B cell (primary cell): Measurements from ENCODE around the gene TFCP2L1. TPM values are rescaled to one million over a fixed set of nuclear protein-coding genes. Genes with fewer than 3 reads are reported as not detected.

ENCODE experiments used
- ATAC-seq: fragments of 200-7000 bp; cut with Tn5 transposase; one replicate; pipeline ENCODE4 v1.10.0; 2021; ENCODE audit warnings: low read depth, mild to moderate bottlenecking, moderate number of reproducible peaks, moderate library complexity
- CTCF ChIA-PET: fragments of 350-600 bp; sonication (Branson Sonifier 250); formaldehyde crosslinking; loops from one replicate; lab custom pipeline; 2021; ENCODE audit warnings: antibody characterized with exemption, inconsistent platforms; lab: Charles Lee
- POLR2A ChIA-PET: fragments of 350-600 bp; sonication (Branson Sonifier 250); formaldehyde crosslinking; loops from one replicate; lab custom pipeline; 2021; ENCODE audit warnings: antibody characterized with exemption; lab: Charles Lee
- DNase-seq: peaks from one replicate; pipeline ENCODE4 v3.0.0; 2013
- H2AFZ ChIP-seq: 2 replicates; pipeline ENCODE4 v1.6.1; 2012; ENCODE audit warnings: mild to moderate bottlenecking, low read depth, low read length; ENCODE audit not compliant: insufficient read depth, poor library complexity, severe bottlenecking
- H3K27ac ChIP-seq, 2 donors: 1 replicate in 1 of 2; 2 replicates in 1 of 2; pipeline ENCODE4 v1.5.1; 2012 to 2013; ENCODE audit warnings: low read length in 2 of 2, mild to moderate bottlenecking in 2 of 2, moderate library complexity in 1 of 2
- H3K27me3 ChIP-seq, 4 experiments: fragments of 200-600 bp in 1 of 4; sonication (generic) in 1 of 4; replicated peaks in 1 of 4; 1 replicate in 2 of 4; 2 replicates in 2 of 4; pipeline versions ENCODE4 v1.6.1 to v1.7.0; 2013 to 2016; ENCODE audit warnings: low read length in 3 of 4, mild to moderate bottlenecking in 2 of 4, mixed read lengths in 1 of 4, moderate library complexity in 1 of 4; ENCODE audit not compliant: insufficient read depth in 4 of 4, control insufficient read depth in 3 of 4; ENCODE audit errors: control extremely low read depth in 1 of 4
- H3K36me3 ChIP-seq, 2 experiments: replicated peaks in 1 of 2; 1 replicate in 1 of 2; 2 replicates in 1 of 2; pipeline versions ENCODE4 v1.6.1 to v1.7.1; 2013; ENCODE audit warnings: low read length in 1 of 2; ENCODE audit not compliant: insufficient read depth in 2 of 2, control insufficient read depth in 1 of 2; ENCODE audit errors: control extremely low read depth in 1 of 2, extremely low read depth in 1 of 2
- H3K4me1 ChIP-seq, 2 donors: fragments of 200-600 bp in 1 of 2; sonication (generic) in 1 of 2; 1 replicate in 1 of 2; 2 replicates in 1 of 2; pipeline versions ENCODE4 v1.5.1 to v1.6.1; 2013 to 2017; ENCODE audit warnings: low read length in 2 of 2; ENCODE audit not compliant: control insufficient read depth in 2 of 2, insufficient read depth in 2 of 2
- H3K4me2 ChIP-seq: replicated peaks from 2 replicates; pipeline ENCODE3; 2012; ENCODE audit warnings: mild to moderate bottlenecking, low read depth, low read length; ENCODE audit not compliant: poor library complexity, severe bottlenecking
- H3K4me3 ChIP-seq, 5 experiments: fragments of 200-600 bp in 1 of 5; sonication (generic) in 1 of 5; 1 replicate in 3 of 5; 2 replicates in 2 of 5; pipeline versions ENCODE4 v1.5.1 to v1.7.0; 2011 to 2016; ENCODE audit warnings: low read length in 4 of 5, mild to moderate bottlenecking in 4 of 5, low read depth in 2 of 5, control low read depth in 1 of 5, moderate library complexity in 1 of 5; ENCODE audit not compliant: insufficient read depth in 1 of 5; ENCODE audit errors: control extremely low read depth in 1 of 5, extremely low read depth in 1 of 5
- H3K79me2 ChIP-seq: fragments of 200-600 bp; sonication (generic); one replicate; pipeline ENCODE4 v1.6.0; 2016; ENCODE audit warnings: low read length; ENCODE audit not compliant: control insufficient read depth, insufficient read depth
- H3K9ac ChIP-seq: fragments of 200-600 bp; sonication (generic); 2 replicates; pipeline ENCODE4 v1.6.1; 2017; ENCODE audit warnings: mild to moderate bottlenecking, low read length, moderate library complexity
- H3K9me3 ChIP-seq, 3 donors: one replicate each; pipeline versions ENCODE4 v1.6.1 to v1.7.1; 2013; ENCODE audit warnings: low read length in 2 of 3; ENCODE audit not compliant: control insufficient read depth in 2 of 3, insufficient read depth in 1 of 3; ENCODE audit errors: control extremely low read depth in 1 of 3
- H4K20me1 ChIP-seq: 2 replicates; pipeline ENCODE4 v1.6.0; 2012; ENCODE audit warnings: mild to moderate bottlenecking, low read length; ENCODE audit not compliant: insufficient read depth, control insufficient read depth, poor library complexity, severe bottlenecking
- H3K27ac Mint-ChIP-seq: one replicate; pipeline ENCODE4 v1.8.0; 2021; ENCODE audit warnings: mixed read lengths
- H3K27me3 Mint-ChIP-seq: one replicate; pipeline ENCODE4 v1.8.0; 2021; ENCODE audit warnings: mixed read lengths
- H3K4me1 Mint-ChIP-seq: one replicate; pipeline ENCODE4 v1.8.0; 2021; ENCODE audit warnings: mixed read lengths
- H3K4me3 Mint-ChIP-seq: one replicate; pipeline ENCODE4 v1.8.0; 2021; ENCODE audit warnings: mixed read lengths
- H3K9me3 Mint-ChIP-seq: one replicate; pipeline ENCODE4 v1.8.0; 2022; ENCODE audit warnings: mixed read lengths; ENCODE audit not compliant: insufficient read depth
- CTCF ChIP-seq: fragments of 200-600 bp; IDR thresholded peaks from one replicate; pipeline ENCODE4 v1.8.0; 2022; ENCODE audit warnings: antibody characterized with exemption, mild to moderate bottlenecking
- EZH2 ChIP-seq: IDR thresholded peaks from 2 replicates; pipeline ENCODE4 v1.6.1; 2012; ENCODE audit warnings: borderline replicate concordance, low read depth, mild to moderate bottlenecking, moderate library complexity, low read length; ENCODE audit not compliant: insufficient read depth, poor library complexity, severe bottlenecking
- WGBS: methylation state at CpG from one replicate; pipeline ENCODE4 v1.1.5; 2013; ENCODE audit warnings: missing lambda C conversion rate; ENCODE audit not compliant: insufficient coverage; 5-methylcytosine and 5-hydroxymethylcytosine counted together
- intact Hi-C: fragments of 100-400 bp; cut with micrococcal nuclease; formaldehyde crosslinking; loops from one replicate; pipeline ENCODE4 v1.10.0; 2022
- polyA plus RNA-seq: library from polyadenylated mRNA; depleted of rRNA; stranded (reverse); fragments of >200 nt; gene quantifications from 2 replicates; pipeline ENCODE4 v1.2.3, GENCODE V29; 2012
- total RNA-seq, 2 donors: library from RNA; stranded (reverse); fragments of 120-200 nt in 1 of 2; gene quantifications; 1 replicate in 1 of 2; 2 replicates in 1 of 2; pipeline versions ENCODE4 v1.2.3 to v1.2.4, GENCODE V29; 2013 to 2022

The TFCP2L1 gene
- total and polyA plus RNA-seq, 2 donors (not counting 1 experiment from before 2014, with no cell fraction given) = 0.03 TPM; not detected in 1

- Histone ChIP-seq H3K36me3 (no peaks in the 10 kb centered on the region), H3K27ac (no peak overlapping the region), H3K4me2 (no peak overlapping the region), H3K79me2 (no peaks in the 10 kb centered on the region), H3K27me3 (no peaks in the 10 kb centered on the region), H3K4me3 (no peak overlapping the region), H2AFZ (no peak overlapping the region), H3K9me3 (no peaks in the 10 kb centered on the region), H3K9ac (no peak overlapping the region), H3K4me1 (no peaks in the 10 kb centered on the region), H4K20me1 (no peaks in the 10 kb centered on the region)
- DNase-seq = no peak
- H3K9me3 Mint-ChIP-seq = no peaks in the 10 kb centered on the region
- ChIA-PET CTCF (interaction anchor here (1.2 kb wide), 1 partner anchor 105 kb away, joined by 5 read pairs; no protein-coding TSS in a partner anchor), POLR2A (no interaction called here)
- WGBS = 97% methylated on average over 10 of the region's 10 CpGs
- H3K4me1 Mint-ChIP-seq = no peaks in the 10 kb centered on the region
- H3K27me3 Mint-ChIP-seq = peaks cover 6% of the 10 kb centered on the region
- TF ChIP-seq CTCF = no peak
- no peak for TF ChIP-seq EZH2
- H3K4me3 Mint-ChIP-seq = no peak overlapping the region
- no peak overlapping the region for H3K27ac Mint-ChIP-seq
- intact Hi-C loops = no loop called here
- no peak for ATAC-seq
These were observed 99.9 kb downstream of the TFCP2L1 start for GRCh38 chr2:121185111-121185510.

DNA sequence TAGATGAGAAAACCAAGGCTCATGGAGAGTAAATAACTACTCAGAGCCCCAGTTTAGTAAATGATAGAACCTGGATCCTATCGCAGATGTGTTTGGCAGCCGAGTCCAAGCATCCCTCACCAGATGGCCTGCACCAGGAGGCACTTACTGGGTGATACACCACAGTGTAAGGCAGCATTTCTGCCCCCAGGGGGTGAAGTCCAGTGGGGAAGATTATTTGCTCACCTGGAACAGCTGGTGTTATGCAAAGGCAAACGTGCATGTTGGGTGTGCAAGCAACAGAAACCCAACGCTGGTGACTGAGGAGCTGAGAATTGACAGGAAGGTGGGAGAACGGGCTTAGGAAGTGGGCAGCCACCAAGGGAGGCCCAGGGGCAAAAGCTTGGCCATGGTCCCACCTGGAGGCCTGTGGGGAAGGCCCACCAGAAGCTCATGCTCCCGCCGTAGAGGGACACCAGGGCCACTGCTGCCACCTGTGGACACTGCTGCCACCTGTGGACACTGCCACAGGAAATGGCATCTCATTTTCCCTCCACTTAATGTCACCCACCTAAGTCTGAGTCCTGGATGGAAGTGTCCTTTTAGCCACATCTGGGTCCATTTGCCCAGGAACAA is 100.6 kb downstream of the TFCP2L1 start:
- ATAC-seq (no peak), DNase-seq (no peak)
- POLR2A ChIA-PET = no interaction called here
- no peak overlapping the region for H3K27ac Mint-ChIP-seq
- no peak overlapping the region for H3K27ac ChIP-seq
- no peak for TF ChIP-seq CTCF
- no peak for TF ChIP-seq EZH2
- no peak overlapping the region for H3K4me3 ChIP-seq
- intact Hi-C loops = no loop called here
- H3K79me2 ChIP-seq = no peaks in the 10 kb centered on the region
- no peak overlapping the region for H2AFZ ChIP-seq
- H3K9me3 ChIP-seq = no peaks in the 10 kb centered on the region
- no peaks in the 10 kb centered on the region for H3K4me1 ChIP-seq
- CTCF ChIA-PET = interaction anchor here (1.2 kb wide), 1 partner anchor 104 kb away, joined by 5 read pairs; no protein-coding TSS in a partner anchor
- peaks cover 6% of the 10 kb centered on the region for H3K27me3 Mint-ChIP-seq
- H3K9ac ChIP-seq = no peak overlapping the region
- no peaks in the 10 kb centered on the region for H3K9me3 Mint-ChIP-seq
- H3K36me3 ChIP-seq = no peaks in the 10 kb centered on the region
- no peaks in the 10 kb centered on the region for H4K20me1 ChIP-seq
- H3K4me1 Mint-ChIP-seq = no peaks in the 10 kb centered on the region
- 43% methylated on average over 5 of the region's 7 CpGs for WGBS
- H3K4me2 ChIP-seq = no peak overlapping the region
- H3K4me3 Mint-ChIP-seq = no peak overlapping the region
- H3K27me3 ChIP-seq = no peaks in the 10 kb centered on the region
